SH-SY5Y (cell line): ENCODE data around the gene PPIL3.

ENCODE experiments used
- GATA2 ChIP-seq: IDR thresholded peaks from 2 replicates; pipeline ENCODE4 v1.6.1; 2011; ENCODE audit warnings: mild to moderate bottlenecking, low read depth, low read length
- GATA3 ChIP-seq: IDR thresholded peaks from 2 replicates; pipeline ENCODE4 v1.6.1; 2011; ENCODE audit warnings: low read depth, mild to moderate bottlenecking, low read length, moderate library complexity

DNA sequence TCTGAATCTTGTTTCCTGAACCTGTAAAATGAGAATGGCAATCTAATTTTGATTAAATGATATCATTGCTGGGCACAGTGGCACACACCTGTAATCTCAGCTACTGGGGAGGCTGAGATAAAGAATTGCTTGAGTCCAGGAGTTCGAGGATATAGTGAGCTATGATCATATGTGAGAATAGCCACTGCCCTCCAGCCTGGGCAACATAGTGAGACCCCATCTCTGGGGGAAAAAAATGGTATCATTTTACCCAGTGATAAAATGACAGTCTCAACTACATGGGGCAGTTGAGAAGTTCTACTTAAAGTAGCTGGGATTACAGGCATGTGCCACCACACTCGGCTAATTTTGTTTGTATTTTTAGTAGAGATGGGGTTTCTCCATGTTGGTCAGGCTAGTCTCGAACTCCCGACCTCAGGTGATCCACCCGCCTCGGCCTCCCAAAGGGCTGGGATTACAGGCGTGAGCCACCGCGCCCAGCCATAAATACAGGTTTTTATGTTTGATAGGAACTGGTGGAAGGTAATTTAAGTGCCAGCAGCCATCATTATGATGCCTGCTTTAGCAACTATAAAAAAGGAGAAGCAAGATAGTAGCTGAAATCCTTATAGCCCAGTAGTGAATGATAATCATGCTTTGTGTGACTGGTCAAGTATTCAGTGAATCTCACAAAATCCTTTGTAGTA lies 60.2 kb downstream of the PPIL3 start:
- TF ChIP-seq GATA2 = no peak
- no peak for TF ChIP-seq GATA3
